Dendritic cell treated with granulocyte-macrophage colony-stimulating factor and Interleukin-4, amounts not matched to agents 40 ng/mL and 50 ng/mL, for 4 days (primary cell): ENCODE measurements around the gene MAPKAPK3.
A peak's percentile ranks its signal among the peaks of the same experiment; 100 is the strongest.

ENCODE experiments used
- H3K27ac Mint-ChIP-seq: one replicate; pipeline ENCODE4 v1.8.0; 2022; ENCODE audit warnings: mild to moderate bottlenecking, mixed read lengths
- H3K27me3 Mint-ChIP-seq: one replicate; pipeline ENCODE4 v1.8.0; 2022; ENCODE audit warnings: mild to moderate bottlenecking, mixed read lengths
- H3K36me3 Mint-ChIP-seq: one replicate; pipeline ENCODE4 v1.8.0; 2022; ENCODE audit warnings: low read depth, mixed read lengths
- H3K4me1 Mint-ChIP-seq: one replicate; pipeline ENCODE4 v1.8.0; 2022; ENCODE audit warnings: low read depth, mixed read lengths
- H3K4me3 Mint-ChIP-seq: one replicate; pipeline ENCODE4 v1.8.0; 2022; ENCODE audit warnings: mild to moderate bottlenecking, moderate library complexity, mixed read lengths
- H3K9me3 Mint-ChIP-seq: one replicate; pipeline ENCODE4 v1.8.0; 2022; ENCODE audit warnings: mixed read lengths
- intact Hi-C: fragments of 100-400 bp; cut with micrococcal nuclease; formaldehyde crosslinking; loops from one replicate; pipeline ENCODE4 v1.15.0; 2022

Gene MAPKAPK3

GRCh38 chr3:50580683-50581458, 36.1 kb upstream of the MAPKAPK3 start:
- peaks cover 94% of the 10 kb centered on the region for H3K36me3 Mint-ChIP-seq

GRCh38 chr3:50581459-50581842, 35.5 kb upstream of the MAPKAPK3 start:
- no peaks in the 10 kb centered on the region for H3K9me3 Mint-ChIP-seq
- H3K4me1 Mint-ChIP-seq = peaks cover 99% of the 10 kb centered on the region
- no peaks in the 10 kb centered on the region for H3K27me3 Mint-ChIP-seq
- H3K4me3 Mint-ChIP-seq = no peak overlapping the region
- H3K36me3 Mint-ChIP-seq = peaks cover 88% of the 10 kb centered on the region
- intact Hi-C loops = no loop called here
- H3K27ac Mint-ChIP-seq = peak overlapping the region; percentile 73

More at GRCh38 chr3:50580683-50581458, 36.1 kb upstream of the MAPKAPK3 start:
- Mint-ChIP-seq H3K9me3 (no peaks in the 10 kb centered on the region), H3K27me3 (no peaks in the 10 kb centered on the region), H3K4me1 (peaks cover 99% of the 10 kb centered on the region), H3K4me3 (no peak overlapping the region), H3K27ac (peak overlapping the region; percentile 49)
- intact Hi-C loops = no loop called here

DNA sequence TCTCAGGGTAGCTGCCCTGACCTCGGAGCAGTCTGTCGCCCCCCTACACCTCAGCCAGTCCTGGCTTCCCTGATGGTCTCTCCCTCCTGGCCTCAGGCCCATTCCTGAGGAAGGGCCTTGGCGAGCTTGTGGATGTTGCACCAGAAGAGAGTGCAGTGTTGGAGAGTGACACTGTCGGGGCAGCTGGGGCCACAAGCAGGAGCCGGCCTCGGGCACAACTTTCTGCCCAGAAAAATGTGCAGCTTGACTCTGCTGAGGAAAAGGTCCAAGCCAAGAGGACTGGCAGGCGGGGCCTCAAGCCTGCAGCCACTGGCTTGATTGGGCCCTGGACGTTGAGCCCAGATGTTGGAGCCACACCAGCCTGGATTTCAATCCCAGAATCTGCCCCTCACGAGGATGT, 34.9 kb upstream of the MAPKAPK3 start:
- peaks cover 99% of the 10 kb centered on the region for H3K4me1 Mint-ChIP-seq
- H3K4me3 Mint-ChIP-seq = no peak overlapping the region
- H3K36me3 Mint-ChIP-seq = peaks cover 82% of the 10 kb centered on the region
- no peaks in the 10 kb centered on the region for H3K9me3 Mint-ChIP-seq
- peak overlapping the region; percentile 73 for H3K27ac Mint-ChIP-seq
- H3K27me3 Mint-ChIP-seq = no peaks in the 10 kb centered on the region
- intact Hi-C loops = no loop called here

DNA sequence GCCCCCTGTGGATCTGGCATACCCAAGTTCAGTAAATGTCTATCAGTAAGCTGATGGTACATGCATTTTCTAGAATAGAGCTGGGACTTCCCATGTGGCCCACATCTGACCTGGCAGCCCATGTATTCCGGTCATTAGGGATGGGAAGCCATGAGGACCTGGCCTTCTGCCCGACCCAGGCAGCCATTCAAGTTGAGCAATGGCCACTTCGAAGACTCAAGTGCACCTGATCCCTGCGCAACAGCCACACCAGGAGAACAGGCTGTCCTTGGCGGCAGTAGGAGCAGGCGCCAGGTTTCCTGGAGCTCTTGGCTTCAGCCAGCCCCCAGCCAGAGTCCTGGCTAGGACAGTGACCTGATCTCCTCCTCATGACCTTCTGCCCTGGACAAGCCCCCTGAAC, 33.1 kb upstream of the MAPKAPK3 start:
- Mint-ChIP-seq H3K27me3 (no peaks in the 10 kb centered on the region), H3K4me1 (peaks cover 99% of the 10 kb centered on the region), H3K4me3 (no peak overlapping the region), H3K9me3 (no peaks in the 10 kb centered on the region), H3K36me3 (peaks cover 73% of the 10 kb centered on the region), H3K27ac (peak overlapping the region; percentile 98)
- intact Hi-C loops = no loop called here

GRCh38 chr3:50584391-50584790, 32.6 kb upstream of the MAPKAPK3 start:
- peaks cover 98% of the 10 kb centered on the region for H3K4me1 Mint-ChIP-seq
- peak overlapping the region; percentile 98 for H3K27ac Mint-ChIP-seq
- intact Hi-C loops = no loop called here
- peaks cover 68% of the 10 kb centered on the region for H3K36me3 Mint-ChIP-seq
- no peaks in the 10 kb centered on the region for H3K27me3 Mint-ChIP-seq
- no peaks in the 10 kb centered on the region for H3K9me3 Mint-ChIP-seq
- H3K4me3 Mint-ChIP-seq = no peak overlapping the region

- Mint-ChIP-seq H3K27me3 (no peaks in the 10 kb centered on the region), H3K27ac (peak overlapping the region; percentile 98), H3K4me1 (peaks cover 96% of the 10 kb centered on the region), H3K4me3 (no peak overlapping the region), H3K9me3 (no peaks in the 10 kb centered on the region), H3K36me3 (peaks cover 50% of the 10 kb centered on the region)
- intact Hi-C loops = no loop called here
Observed at GRCh38 chr3:50585919-50586762, 30.8 kb upstream of the MAPKAPK3 start.

- intact Hi-C loops = no loop called here
- H3K4me1 Mint-ChIP-seq = peaks cover 96% of the 10 kb centered on the region
- H3K9me3 Mint-ChIP-seq = no peaks in the 10 kb centered on the region
- no peak overlapping the region for H3K4me3 Mint-ChIP-seq
- peak overlapping the region; percentile 98 for H3K27ac Mint-ChIP-seq
- peaks cover 45% of the 10 kb centered on the region for H3K36me3 Mint-ChIP-seq
- H3K27me3 Mint-ChIP-seq = no peaks in the 10 kb centered on the region
Observed at GRCh38 chr3:50586763-50587070, 30.2 kb upstream of the MAPKAPK3 start.

DNA sequence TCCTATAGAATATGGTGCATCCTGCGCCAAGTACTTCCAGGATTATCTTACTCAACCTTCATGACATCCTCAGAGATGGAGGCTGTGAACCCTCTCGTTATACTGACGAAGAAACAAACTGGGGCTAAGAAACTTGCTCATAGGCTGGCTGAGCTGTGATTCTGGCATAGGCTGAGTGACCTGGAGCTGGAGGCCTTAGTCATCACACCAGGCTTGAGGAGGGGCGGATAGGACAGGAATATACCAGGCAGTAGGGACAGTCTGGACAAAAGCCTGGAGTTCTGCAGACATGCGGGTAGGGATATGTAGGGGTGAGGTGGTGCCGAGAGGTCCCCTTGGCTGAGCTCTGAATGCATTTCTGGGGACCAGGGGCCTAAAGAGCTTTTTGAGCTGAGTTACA, 29.6 kb upstream of the MAPKAPK3 start:
- intact Hi-C loops = no loop called here
- Mint-ChIP-seq H3K9me3 (no peaks in the 10 kb centered on the region), H3K4me3 (no peak overlapping the region), H3K27me3 (no peaks in the 10 kb centered on the region), H3K27ac (peak overlapping the region; percentile 98), H3K36me3 (peaks cover 38% of the 10 kb centered on the region), H3K4me1 (peaks cover 96% of the 10 kb centered on the region)

GRCh38 chr3:50587806-50588758, 28.9 kb upstream of the MAPKAPK3 start:
- peaks cover 31% of the 10 kb centered on the region for H3K36me3 Mint-ChIP-seq
- H3K9me3 Mint-ChIP-seq = no peaks in the 10 kb centered on the region
- intact Hi-C loops = no loop called here
- H3K4me3 Mint-ChIP-seq = peak overlapping the region; percentile 35
- peak overlapping the region; percentile 98 for H3K27ac Mint-ChIP-seq
- peaks cover 96% of the 10 kb centered on the region for H3K4me1 Mint-ChIP-seq
- no peaks in the 10 kb centered on the region for H3K27me3 Mint-ChIP-seq

DNA sequence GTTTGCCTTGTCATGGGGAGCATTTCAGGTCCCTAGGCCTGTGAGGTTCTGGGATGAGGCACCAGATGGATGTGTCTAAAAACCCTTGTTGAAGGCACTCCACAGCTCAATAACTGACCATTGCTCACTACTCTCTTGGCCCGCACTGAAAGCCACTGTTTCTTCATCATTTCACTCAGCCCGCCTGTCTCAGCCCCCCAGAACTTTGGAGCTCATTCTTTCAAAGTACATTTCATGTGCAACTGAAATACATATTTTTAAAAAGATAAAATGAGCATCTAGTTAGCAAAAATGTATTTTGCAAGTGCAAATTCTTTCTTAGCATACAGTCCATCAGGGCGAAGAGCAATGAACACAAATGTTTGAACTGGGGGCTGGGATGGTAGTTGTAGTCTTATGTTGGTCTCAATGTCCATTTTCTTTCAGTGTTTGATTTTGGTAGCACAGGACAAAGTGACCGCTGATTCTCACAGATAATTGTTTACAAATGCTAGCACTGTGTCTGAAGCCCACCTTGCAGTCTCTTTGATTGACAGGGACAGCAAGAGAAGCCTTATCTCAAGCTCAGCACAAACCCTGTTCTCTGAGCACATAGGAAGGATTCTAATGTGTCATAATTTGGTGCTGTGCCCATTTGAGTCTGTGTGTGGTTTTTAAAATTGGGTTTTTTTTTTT, 28.1 kb upstream of the MAPKAPK3 start:
- no peaks in the 10 kb centered on the region for H3K9me3 Mint-ChIP-seq
- peaks cover 26% of the 10 kb centered on the region for H3K36me3 Mint-ChIP-seq
- intact Hi-C loops = no loop called here
- H3K27ac Mint-ChIP-seq = peak overlapping the region; percentile 98
- H3K4me1 Mint-ChIP-seq = peaks cover 97% of the 10 kb centered on the region
- H3K4me3 Mint-ChIP-seq = no peak overlapping the region
- no peaks in the 10 kb centered on the region for H3K27me3 Mint-ChIP-seq

GRCh38 chr3:50591196-50591741, 25.7 kb upstream of the MAPKAPK3 start:
- H3K4me1 Mint-ChIP-seq = peaks cover 97% of the 10 kb centered on the region
- intact Hi-C loops = loop anchor here (2.0 kb wide), 1 partner anchor 18 kb away; no protein-coding TSS in a partner anchor

GRCh38 chr3:50592568-50592967, 24.4 kb upstream of the MAPKAPK3 start:
- intact Hi-C loops = loop anchor here (1.0 kb wide), 1 partner anchor 9 kb away; no protein-coding TSS in a partner anchor
- Mint-ChIP-seq H3K36me3 (peaks cover 22% of the 10 kb centered on the region), H3K27me3 (no peaks in the 10 kb centered on the region), H3K4me3 (peak overlapping the region; percentile 61), H3K4me1 (peaks cover 85% of the 10 kb centered on the region), H3K27ac (peak overlapping the region; percentile 98), H3K9me3 (no peaks in the 10 kb centered on the region)

More at GRCh38 chr3:50591196-50591741, 25.7 kb upstream of the MAPKAPK3 start:
- H3K27ac Mint-ChIP-seq = peak overlapping the region; percentile 98
- no peaks in the 10 kb centered on the region for H3K9me3 Mint-ChIP-seq
- H3K36me3 Mint-ChIP-seq = peaks cover 27% of the 10 kb centered on the region
- H3K27me3 Mint-ChIP-seq = no peaks in the 10 kb centered on the region
- peak overlapping the region; percentile 61 for H3K4me3 Mint-ChIP-seq

DNA sequence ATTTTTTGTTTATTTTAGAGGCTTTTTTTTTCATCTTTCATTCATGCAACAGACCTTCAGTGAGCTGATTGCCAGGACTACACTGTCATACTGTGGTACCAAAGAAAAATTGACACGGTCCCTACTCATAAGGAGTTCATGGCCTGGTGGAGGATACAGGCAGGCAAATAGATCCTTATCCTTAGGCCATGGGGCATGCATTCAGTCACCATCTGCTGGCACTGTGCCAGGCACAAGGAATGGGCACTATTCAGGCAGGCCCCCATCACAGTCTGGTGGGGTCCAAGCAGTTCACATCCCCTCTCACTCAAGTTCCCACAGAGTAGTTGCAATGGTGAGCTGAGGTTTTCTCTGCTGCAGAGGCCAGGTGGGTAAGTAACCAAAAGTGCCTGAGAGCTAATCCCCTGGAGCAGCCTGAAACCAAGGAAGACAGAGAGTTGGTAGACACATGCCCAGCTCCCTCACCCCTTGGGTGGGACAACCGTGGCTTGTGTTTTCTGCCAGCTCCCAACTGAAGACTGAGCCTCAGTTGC, 22.6 kb upstream of the MAPKAPK3 start:
- intact Hi-C loops = no loop called here
- no peaks in the 10 kb centered on the region for H3K27me3 Mint-ChIP-seq
- H3K36me3 Mint-ChIP-seq = peaks cover 33% of the 10 kb centered on the region
- peaks cover 81% of the 10 kb centered on the region for H3K4me1 Mint-ChIP-seq
- no peak overlapping the region for H3K4me3 Mint-ChIP-seq
- no peaks in the 10 kb centered on the region for H3K9me3 Mint-ChIP-seq
- peak overlapping the region; percentile 98 for H3K27ac Mint-ChIP-seq
